ENCODE results near the gene SYNGR1.

SYNGR1 gene

DNA sequence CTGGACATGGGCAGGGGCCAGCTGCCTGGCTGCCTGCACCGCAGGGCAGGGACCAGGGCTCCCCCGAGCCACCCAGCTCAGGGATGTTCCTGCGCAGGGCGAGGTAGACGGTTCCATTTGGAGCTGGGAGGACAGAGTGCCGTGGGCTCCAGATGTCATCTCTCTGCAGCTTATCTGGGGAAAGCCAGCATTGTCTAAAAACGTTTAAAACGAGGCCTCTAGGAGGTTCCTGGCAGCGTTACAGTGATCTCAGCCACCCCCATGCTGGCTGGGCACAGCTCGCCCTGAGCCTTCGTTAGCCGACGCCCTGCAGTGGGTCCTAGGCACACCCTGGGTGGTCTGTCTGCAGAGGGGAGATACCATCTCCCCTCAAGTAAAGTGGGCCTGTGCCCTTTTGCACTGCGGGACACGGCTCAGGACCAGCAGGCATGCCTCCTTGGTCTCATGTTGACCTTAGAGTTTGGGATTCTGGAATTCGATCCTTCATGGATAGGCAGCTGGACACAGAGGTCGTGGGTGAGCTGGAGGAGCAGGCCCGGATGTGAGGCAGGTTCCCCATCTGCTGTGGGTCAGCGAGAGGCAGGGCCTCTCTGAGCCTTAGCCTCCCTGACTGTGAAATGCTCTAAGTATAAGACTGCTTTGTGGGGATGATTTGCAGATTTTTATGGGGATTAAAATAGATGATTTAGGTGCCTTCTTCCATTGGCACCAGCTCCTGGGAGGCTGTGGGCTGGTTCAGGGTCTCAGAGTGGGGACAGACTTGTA, 14.1 kb downstream of the SYNGR1 start:
- no peak for TF ChIP-seq POLR2A (IDR thresholded peaks at IDR 0.05; ENCODE audit: low read depth, low read length)
- no peak for DNase-seq (ENCODE audit: insufficient read length, low spot score)
- FAIRE-seq: no peak

DNA sequence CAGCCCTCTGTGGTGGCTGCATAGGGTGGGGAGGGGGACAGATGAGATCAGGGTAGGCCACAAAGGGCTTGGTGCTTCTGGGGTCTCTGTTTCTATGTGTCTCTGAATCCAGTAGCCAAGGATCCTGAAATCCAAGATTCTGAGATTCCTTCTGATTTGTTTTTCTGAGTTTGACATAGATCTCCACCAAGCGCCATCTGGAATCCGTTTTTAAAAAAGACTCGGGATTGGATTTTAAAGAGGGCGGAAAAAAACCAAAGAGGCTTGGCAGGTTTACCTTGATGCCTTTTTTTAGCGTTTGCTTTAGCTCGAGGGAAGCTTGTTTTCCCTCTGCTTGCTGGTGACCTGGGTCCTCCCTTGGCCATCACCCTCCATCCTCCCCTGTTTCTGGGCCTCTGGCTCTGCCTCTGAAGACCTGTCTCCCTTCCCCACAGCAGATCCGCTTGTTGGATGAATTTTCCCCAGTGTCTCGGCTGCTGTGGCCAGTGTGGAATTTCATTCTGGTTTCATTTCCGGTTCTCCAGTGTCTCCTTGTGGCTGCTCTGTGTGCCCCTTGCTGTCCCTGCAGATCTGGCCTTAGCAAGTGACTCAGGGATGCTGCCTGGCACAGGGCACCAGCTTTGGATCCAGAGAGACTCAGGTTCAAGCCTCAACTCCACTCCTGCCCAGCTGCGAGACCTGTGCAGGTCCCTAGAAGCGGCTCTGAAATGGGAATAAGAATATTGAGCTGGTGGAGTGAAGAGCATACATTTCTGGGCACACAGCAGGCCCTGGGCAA, 15.1 kb downstream of the SYNGR1 start:
- TF ChIP-seq POLR2A (IDR thresholded peaks at IDR 0.05; ENCODE audit: low read depth, low read length): no peak
- no peak for DNase-seq (ENCODE audit: insufficient read length, low spot score)
- FAIRE-seq: no peak

DNA sequence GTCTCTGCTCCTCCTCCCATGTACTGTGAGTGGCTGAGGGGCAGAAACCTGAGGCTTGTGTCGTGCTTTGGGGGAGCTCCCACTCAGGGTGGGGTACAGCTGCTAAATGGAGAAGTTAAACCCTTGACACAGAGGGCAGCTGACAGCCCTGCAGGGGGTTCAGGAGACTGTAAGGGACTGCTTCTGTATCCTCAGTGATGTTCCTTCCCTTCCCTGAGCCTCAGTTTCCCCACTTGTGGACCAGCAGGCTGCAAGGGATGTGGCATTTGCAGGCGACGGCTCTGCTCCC, 15.6 kb downstream of the SYNGR1 start:
- no peak for FAIRE-seq
- TF ChIP-seq POLR2A (IDR thresholded peaks at IDR 0.05; ENCODE audit: low read depth, low read length): no peak
- no peak for DNase-seq (ENCODE audit: insufficient read length, low spot score)

DNA sequence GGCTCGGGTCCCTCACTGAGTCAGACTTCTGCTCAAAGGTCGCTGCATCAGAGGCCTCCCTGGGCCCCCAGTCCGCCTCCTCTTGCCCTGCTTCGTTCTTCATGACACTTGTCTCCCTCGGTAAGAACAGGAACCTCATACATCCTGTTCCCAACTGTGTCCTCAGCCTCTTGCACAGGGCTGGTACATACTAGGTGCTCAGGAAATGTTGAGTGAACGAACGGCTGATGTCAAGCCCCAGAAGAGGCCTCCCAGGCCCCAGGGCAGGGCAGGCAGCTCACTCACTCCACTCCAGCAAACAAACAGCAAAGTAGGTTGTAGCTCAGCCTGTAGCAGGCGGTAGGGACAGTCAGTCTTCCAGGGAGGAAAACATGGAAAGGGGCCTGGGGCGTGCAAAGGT, 17.2 kb downstream of the SYNGR1 start:
- FAIRE-seq (no peak), DNase-seq (ENCODE audit: insufficient read length, low spot score) (no peak)
- TF ChIP-seq POLR2A (IDR thresholded peaks at IDR 0.05; ENCODE audit: low read depth, low read length): no peak

DNA sequence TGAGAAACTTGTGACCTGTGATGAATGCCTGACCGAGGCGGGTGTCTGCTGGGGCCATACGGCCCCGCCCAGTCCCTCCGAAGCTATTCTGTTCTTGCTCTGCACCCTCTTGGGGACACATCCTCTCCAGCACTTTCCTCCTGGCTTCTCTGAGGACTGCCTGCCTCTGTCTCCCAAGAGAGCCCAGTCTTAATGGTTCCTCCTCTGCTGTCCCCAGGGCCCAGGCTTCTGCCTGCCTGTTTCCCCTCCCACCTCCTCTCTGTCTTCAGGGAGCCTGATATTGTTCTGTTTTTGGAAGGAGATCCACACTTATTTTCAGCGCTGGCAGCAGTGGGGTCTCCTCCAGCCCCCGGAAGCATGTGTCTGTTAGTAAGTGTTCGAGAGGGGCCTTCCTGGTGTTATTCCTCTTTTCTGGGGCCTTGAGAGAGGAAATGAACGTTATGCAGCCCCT, 18.7 kb downstream of the SYNGR1 start:
- no peak for TF ChIP-seq POLR2A (IDR thresholded peaks at IDR 0.05; ENCODE audit: low read depth, low read length)
- DNase-seq (ENCODE audit: insufficient read length, low spot score) (no peak), FAIRE-seq (no peak)

DNA sequence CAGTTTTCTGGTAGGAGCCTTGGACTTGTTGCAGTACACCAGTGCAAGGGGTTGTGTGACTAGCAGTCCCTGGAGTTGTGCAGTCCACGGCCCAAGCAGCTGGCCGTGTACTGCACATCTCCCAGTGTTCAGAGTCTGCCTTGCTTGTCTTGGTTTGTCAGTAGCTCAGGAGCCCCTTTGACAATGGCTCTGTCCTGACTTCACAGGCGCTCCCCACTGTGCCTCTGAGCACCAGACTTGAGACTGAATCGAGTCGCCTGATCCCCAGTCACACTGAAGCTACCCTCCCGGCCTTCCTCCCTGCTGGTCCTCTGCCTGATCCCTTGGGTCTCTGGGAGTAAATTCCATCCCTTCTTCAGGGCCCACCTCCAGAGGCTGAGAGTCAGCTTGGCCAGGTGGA, 19.4 kb downstream of the SYNGR1 start:
- no peak for TF ChIP-seq POLR2A (IDR thresholded peaks at IDR 0.05; ENCODE audit: low read depth, low read length)
- DNase-seq (ENCODE audit: insufficient read length, low spot score): no peak
- no peak for FAIRE-seq

DNA sequence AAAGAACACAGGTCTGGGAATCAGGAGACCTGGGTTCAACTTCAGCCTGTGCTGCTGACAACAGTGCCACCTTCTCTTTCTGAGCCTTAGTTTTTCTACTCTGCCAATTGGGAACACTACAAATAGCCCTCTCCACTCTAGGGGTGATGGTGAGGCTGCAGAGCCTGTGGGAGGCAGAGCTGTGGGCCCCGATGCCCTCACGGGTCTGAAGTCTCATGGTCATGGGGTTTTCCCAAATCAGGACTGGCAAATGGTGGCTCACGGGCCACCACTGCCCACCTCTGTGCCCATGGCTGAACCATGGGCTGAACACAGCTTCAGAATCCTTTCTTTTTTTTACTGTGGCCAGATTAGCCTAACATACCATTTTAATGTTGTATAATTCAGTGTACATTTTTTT, 19.8 kb downstream of the SYNGR1 start:
- no peak for DNase-seq (ENCODE audit: insufficient read length, low spot score)
- FAIRE-seq: no peak
- TF ChIP-seq POLR2A (IDR thresholded peaks at IDR 0.05; ENCODE audit: low read depth, low read length): no peak

DNA sequence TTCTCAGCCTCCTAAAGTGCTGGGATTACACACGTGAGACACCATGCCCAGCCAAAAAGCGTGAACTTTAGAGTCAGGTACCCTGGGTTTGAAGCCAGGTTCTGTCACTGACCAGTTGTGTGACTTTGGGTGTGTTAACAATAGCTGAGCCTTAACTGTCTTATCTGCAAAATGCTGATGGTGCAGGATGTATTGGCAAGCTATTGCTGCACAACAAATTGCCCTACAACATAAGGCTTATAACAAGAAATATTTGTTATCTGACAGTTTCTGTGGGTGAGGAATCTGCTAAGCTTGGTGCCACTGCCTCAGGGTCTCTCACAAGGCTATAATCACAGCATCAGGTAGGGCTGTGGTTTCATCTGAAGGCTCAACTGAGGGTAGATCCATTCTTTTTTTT, 21.9 kb downstream of the SYNGR1 start:
- FAIRE-seq: no peak
- TF ChIP-seq POLR2A (IDR thresholded peaks at IDR 0.05; ENCODE audit: low read depth, low read length): no peak
- no peak for DNase-seq (ENCODE audit: insufficient read length, low spot score)

DNA sequence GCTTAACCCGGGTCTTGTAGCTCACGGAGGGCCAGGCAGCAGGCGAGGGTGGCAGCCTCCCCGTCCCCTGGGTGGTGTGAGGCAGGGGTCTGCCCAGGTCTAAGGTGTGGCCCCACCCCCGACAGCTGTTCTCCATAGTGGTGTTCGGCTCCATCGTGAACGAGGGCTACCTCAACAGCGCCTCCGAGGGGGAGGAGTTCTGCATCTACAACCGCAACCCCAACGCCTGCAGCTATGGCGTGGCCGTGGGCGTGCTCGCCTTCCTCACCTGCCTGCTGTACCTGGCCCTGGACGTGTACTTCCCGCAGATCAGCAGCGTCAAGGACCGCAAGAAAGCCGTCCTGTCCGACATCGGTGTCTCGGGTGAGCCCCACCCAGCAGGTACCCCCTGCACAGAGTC, 24.4 kb downstream of the SYNGR1 start:
- no peak for FAIRE-seq
- DNase-seq (ENCODE audit: insufficient read length, low spot score): no peak
- TF ChIP-seq POLR2A (IDR thresholded peaks at IDR 0.05; ENCODE audit: low read depth, low read length): no peak

DNA sequence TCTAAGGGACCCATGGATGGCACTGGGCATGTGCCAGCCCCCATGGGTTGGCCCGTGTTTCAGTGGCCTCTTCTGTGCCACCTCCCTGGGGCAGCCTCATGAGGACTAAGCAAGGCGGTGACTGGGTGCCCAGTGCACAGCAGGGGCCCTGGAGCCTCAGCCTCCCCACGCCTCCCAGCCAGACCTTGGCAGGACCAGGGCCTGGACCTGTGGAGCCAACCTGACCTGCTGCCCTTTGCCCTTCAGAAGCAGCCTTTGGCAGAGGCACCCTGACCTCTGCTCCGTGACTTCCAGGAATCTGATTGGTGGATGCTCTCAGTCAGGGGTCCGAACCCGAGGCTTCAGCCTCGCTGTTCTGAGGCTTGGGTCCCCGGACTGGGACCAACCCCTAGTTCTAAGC, 25.0 kb downstream of the SYNGR1 start:
- no peak for DNase-seq (ENCODE audit: insufficient read length, low spot score)
- no peak for FAIRE-seq
- no peak for TF ChIP-seq POLR2A (IDR thresholded peaks at IDR 0.05; ENCODE audit: low read depth, low read length)

DNA sequence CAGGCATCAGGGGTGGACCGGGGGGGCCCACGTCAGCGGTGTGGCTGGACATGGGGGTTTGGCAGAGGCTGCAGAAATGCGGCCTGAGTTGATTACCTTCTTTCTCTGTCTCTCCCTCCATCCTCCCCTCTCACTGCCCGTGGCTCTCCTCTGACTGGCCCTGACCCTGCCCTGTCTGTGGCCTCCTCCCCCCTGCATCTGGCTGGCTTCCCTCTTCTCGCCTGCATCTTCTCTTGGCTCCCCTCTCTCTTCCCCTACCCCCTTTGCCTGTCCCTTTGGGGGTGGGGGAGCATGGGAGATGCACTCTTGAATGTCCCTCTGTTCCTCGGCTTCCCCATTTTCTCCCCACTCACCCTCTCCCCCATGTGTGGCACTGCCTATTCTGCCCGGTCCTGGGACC, 25.9 kb downstream of the SYNGR1 start:
- no peak for DNase-seq (ENCODE audit: insufficient read length, low spot score)
- no peak for TF ChIP-seq POLR2A (IDR thresholded peaks at IDR 0.05; ENCODE audit: low read depth, low read length)
- FAIRE-seq: no peak

DNA sequence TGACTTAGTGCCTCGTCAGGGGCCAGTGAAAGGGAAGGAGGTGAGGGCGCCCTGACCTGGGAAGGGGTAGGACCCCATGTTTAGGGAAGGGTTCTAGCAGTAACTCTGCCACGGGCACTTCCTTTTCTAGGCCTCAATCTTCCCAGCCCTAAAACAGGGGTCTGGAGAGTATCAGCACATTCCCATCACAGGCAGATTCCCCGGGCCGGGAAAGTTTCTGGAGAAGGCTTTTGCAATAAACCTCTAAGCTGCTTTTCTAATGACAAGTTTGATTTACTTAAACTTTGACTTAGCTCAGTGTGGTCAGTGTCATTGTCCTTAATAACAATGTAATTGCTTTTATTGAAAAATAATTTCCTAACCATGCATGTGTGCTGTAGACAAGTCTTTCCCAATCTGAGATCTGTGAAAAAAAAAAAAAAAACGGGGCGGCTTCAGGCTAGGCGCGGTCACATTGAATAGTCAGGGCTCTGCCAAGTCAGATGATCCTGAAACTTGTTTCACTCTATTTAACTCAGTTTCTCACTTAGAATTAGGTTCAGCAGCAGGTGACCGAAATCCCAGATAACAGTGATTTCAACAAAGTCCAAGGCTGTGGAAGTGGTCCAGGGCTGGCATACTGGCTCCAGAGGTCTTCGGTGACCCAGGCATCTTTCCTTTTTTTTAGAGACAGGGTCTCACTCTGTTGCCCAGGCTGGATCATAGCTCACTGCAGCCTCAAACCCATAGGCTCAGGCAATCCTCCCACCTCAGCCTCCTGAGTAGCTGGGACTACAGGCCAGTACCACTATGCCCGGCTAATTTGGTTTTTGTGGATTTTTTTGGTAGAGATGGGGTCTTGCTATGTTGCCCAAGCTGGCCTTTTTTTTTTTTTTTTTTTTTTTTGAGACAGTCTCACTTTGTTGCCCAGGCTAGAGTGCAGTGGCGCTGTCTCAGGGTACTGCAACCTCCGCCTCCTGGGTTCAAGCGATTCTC, 30.3 kb downstream of the SYNGR1 start:
- DNase-seq (ENCODE audit: insufficient read length, low spot score) (no peak), FAIRE-seq (no peak)
- TF ChIP-seq POLR2A (IDR thresholded peaks at IDR 0.05; ENCODE audit: low read depth, low read length): no peak

DNA sequence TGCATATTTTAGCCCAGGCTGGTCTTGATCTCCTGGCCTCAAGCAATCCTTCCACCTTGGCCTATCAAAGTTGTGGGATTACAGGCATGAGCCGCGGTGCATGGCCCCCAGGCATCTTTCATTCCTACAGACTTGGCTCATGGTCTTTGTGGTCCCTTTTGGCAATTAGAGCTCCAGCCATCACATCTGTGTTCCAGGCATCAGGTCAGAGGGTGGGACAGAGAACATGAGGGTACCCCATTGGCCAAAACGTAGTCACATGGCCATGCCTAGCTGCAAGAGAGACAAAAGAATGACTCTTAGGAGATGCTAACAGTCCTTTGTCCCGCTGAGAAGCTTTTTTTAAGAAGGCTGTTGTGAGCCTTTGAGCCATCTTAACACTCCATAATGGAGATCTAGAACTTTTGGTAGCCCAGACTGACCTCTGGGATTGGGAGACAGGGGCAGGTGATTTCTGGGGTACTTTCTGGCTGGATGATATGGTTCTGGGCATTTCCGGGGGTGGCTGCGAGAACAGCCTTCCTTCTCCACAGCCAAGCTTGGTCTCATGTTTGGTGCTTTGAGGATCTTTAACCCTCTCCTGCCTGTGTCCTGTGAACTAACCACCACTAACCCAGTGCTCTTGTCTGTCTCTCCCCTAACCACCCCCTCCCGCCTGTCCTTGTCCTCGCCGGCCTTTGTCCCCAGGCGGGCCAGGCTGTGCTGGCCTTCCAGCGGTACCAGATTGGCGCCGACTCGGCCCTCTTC, 31.4 kb downstream of the SYNGR1 start:
- DNase-seq (ENCODE audit: insufficient read length, low spot score) (no peak), FAIRE-seq (no peak)
- no peak for TF ChIP-seq POLR2A (IDR thresholded peaks at IDR 0.05; ENCODE audit: low read depth, low read length)
